H9 (cell line): ENCODE results near the gene CFI. TPM values are rescaled to one million over a fixed set of nuclear protein-coding genes. Genes with fewer than 3 reads are reported as not detected.
A peak's percentile ranks its signal among the peaks of the same experiment; 100 is the strongest.

ENCODE experiments used
- DNase-seq: peaks from one replicate; pipeline ENCODE4 v3.0.0-alpha.2; 2017
- H2AFZ ChIP-seq: one replicate; pipeline ENCODE4 v1.6.1; 2013; ENCODE audit warnings: mild to moderate bottlenecking, low read length, control low read depth, moderate library complexity
- H2AK5ac ChIP-seq: 2 replicates; pipeline ENCODE4 v1.6.1; 2013; ENCODE audit warnings: low read length, control low read depth, mixed read lengths; ENCODE audit not compliant: insufficient read length
- H2BK120ac ChIP-seq: one replicate; pipeline ENCODE4 v1.6.1; 2013; ENCODE audit warnings: low read depth, mild to moderate bottlenecking, low read length, control low read depth, inconsistent platforms; ENCODE audit not compliant: poor library complexity, severe bottlenecking
- H2BK12ac ChIP-seq: 2 replicates; pipeline ENCODE4 v1.6.1; 2013; ENCODE audit warnings: low read length, control low read depth, mixed read lengths, low read depth; ENCODE audit not compliant: insufficient read length
- H2BK15ac ChIP-seq: 2 replicates; pipeline ENCODE4 v1.6.1; 2013; ENCODE audit warnings: low read depth, low read length, control low read depth
- H2BK20ac ChIP-seq: one replicate; pipeline ENCODE4 v1.6.1; 2013; ENCODE audit warnings: low read depth, mild to moderate bottlenecking, low read length, control low read depth, inconsistent platforms; ENCODE audit not compliant: poor library complexity, severe bottlenecking
- H2BK5ac ChIP-seq: 2 replicates; pipeline ENCODE4 v1.6.1; 2013; ENCODE audit warnings: low read length, control low read depth, mixed read lengths; ENCODE audit not compliant: insufficient read length
- H3K14ac ChIP-seq: 2 replicates; pipeline ENCODE4 v1.6.1; 2013; ENCODE audit warnings: low read length, control low read depth; ENCODE audit not compliant: insufficient read depth
- H3K18ac ChIP-seq: 2 replicates; pipeline ENCODE4 v1.6.1; 2013; ENCODE audit warnings: low read depth, mild to moderate bottlenecking, mixed read lengths, low read length, control low read depth; ENCODE audit not compliant: insufficient read length
- H3K23ac ChIP-seq: 2 replicates; pipeline ENCODE4 v1.6.1; 2013; ENCODE audit warnings: low read length, control low read depth, mixed read lengths, low read depth; ENCODE audit not compliant: insufficient read length
- H3K23me2 ChIP-seq: 2 replicates; pipeline ENCODE4 v1.6.1; 2013; ENCODE audit warnings: low read depth, mild to moderate bottlenecking, mixed read lengths, low read length, control low read depth; ENCODE audit not compliant: insufficient read length, poor library complexity, severe bottlenecking
- H3K27ac ChIP-seq: 2 replicates; pipeline ENCODE4 v1.5.1; 2013; ENCODE audit warnings: low read length, control low read depth, mixed read lengths, low read depth; ENCODE audit not compliant: insufficient read length
- H3K27me3 ChIP-seq: 2 replicates; pipeline ENCODE4 v1.6.1; 2013; ENCODE audit warnings: low read length, control low read depth, inconsistent platforms; ENCODE audit not compliant: insufficient read depth
- H3K4ac ChIP-seq: 2 replicates; pipeline ENCODE4 v1.6.1; 2013; ENCODE audit warnings: low read depth, mild to moderate bottlenecking, control low read depth, inconsistent platforms, low read length, moderate library complexity
- H3K4me1 ChIP-seq: 2 replicates; pipeline ENCODE4 v1.6.1; 2013; ENCODE audit warnings: low read length, control low read depth, inconsistent platforms; ENCODE audit not compliant: insufficient read depth
- H3K4me2 ChIP-seq: 2 replicates; pipeline ENCODE4 v1.6.1; 2013; ENCODE audit warnings: low read length, control low read depth, mixed read lengths; ENCODE audit not compliant: insufficient read length, insufficient read depth
- H3K56ac ChIP-seq: 2 replicates; pipeline ENCODE4 v1.6.1; 2013; ENCODE audit warnings: low read depth, mild to moderate bottlenecking, mixed read lengths, low read length, control low read depth; ENCODE audit not compliant: insufficient read length
- H3K79me1 ChIP-seq: 2 replicates; pipeline ENCODE4 v1.6.1; 2013; ENCODE audit warnings: low read depth, mild to moderate bottlenecking, moderate library complexity, low read length, control low read depth, inconsistent platforms; ENCODE audit not compliant: insufficient read depth, poor library complexity, severe bottlenecking
- H3K79me2 ChIP-seq: 2 replicates; pipeline ENCODE4 v1.6.1; 2013; ENCODE audit warnings: low read length, control low read depth, inconsistent platforms; ENCODE audit not compliant: insufficient read depth
- H3K9ac ChIP-seq: 2 replicates; pipeline ENCODE4 v1.6.1; 2013; ENCODE audit warnings: low read length, control low read depth, mixed read lengths; ENCODE audit not compliant: insufficient read length; ENCODE audit errors: extremely low read depth
- H3K9me3 ChIP-seq: one replicate; pipeline ENCODE4 v1.6.1; 2013; ENCODE audit warnings: low read depth, low read length, inconsistent platforms; ENCODE audit not compliant: control insufficient read depth
- H3T11ph ChIP-seq: one replicate; pipeline ENCODE4 v1.6.1; 2013; ENCODE audit warnings: mild to moderate bottlenecking, low read length, control low read depth, inconsistent platforms
- H4K20me1 ChIP-seq: one replicate; pipeline ENCODE4 v1.6.1; 2013; ENCODE audit not compliant: control insufficient read depth, insufficient read length, insufficient read depth
- H4K5ac ChIP-seq: 2 replicates; pipeline ENCODE4 v1.6.1; 2013; ENCODE audit warnings: low read depth, mild to moderate bottlenecking, mixed read lengths, low read length, control low read depth; ENCODE audit not compliant: insufficient read length
- H4K8ac ChIP-seq: replicated peaks from 2 replicates; pipeline ENCODE4 v1.6.1; 2013; ENCODE audit warnings: low read length, control low read depth, mixed read lengths, low read depth; ENCODE audit not compliant: insufficient read length
- H4K91ac ChIP-seq: 2 replicates; pipeline ENCODE4 v1.6.1; 2013; ENCODE audit warnings: low read depth, mild to moderate bottlenecking, moderate library complexity, mixed read lengths, low read length, control low read depth; ENCODE audit not compliant: insufficient read length
- H3K27ac Mint-ChIP-seq, 3 experiments: 2 replicates in 2 of 3; 3 replicates in 1 of 3; pipeline ENCODE4 v1.8.0; 2020 to 2021; ENCODE audit warnings: mixed read lengths in 3 of 3, mild to moderate bottlenecking in 1 of 3, moderate library complexity in 1 of 3
- H3K27me3 Mint-ChIP-seq: 2 replicates; pipeline ENCODE4 v1.8.0; 2021; ENCODE audit warnings: low read depth, mild to moderate bottlenecking, moderate library complexity, mixed read lengths
- H3K36me3 Mint-ChIP-seq, 3 experiments: 2 replicates in 2 of 3; 3 replicates in 1 of 3; pipeline ENCODE4 v1.8.0; 2020 to 2021; ENCODE audit warnings: low read depth in 3 of 3, mixed read lengths in 3 of 3; ENCODE audit not compliant: insufficient read depth in 1 of 3
- H3K4me1 Mint-ChIP-seq, 2 experiments: 2 replicates each; pipeline ENCODE4 v1.8.0; 2020; ENCODE audit warnings: mixed read lengths in 2 of 2
- H3K4me3 Mint-ChIP-seq, 2 experiments: 2 replicates in 1 of 2; 3 replicates in 1 of 2; pipeline ENCODE4 v1.8.0; 2020 to 2021; ENCODE audit warnings: mild to moderate bottlenecking in 2 of 2, mixed read lengths in 2 of 2, moderate library complexity in 1 of 2
- H3K9me3 Mint-ChIP-seq, 2 experiments: 2 replicates in 1 of 2; 3 replicates in 1 of 2; pipeline ENCODE4 v1.8.0; 2020; ENCODE audit warnings: mild to moderate bottlenecking in 2 of 2, mixed read lengths in 2 of 2, moderate library complexity in 1 of 2
- CTCF ChIP-seq: fragments of 200-600 bp; sonication (generic); conservative IDR thresholded peaks from 3 replicates; pipeline ENCODE4 v1.8.0; 2021; ENCODE audit warnings: antibody characterized with exemption, mild to moderate bottlenecking
- WGBS: extraction: QIAGEN DNeasy Blood & Tissue Kit; methylation state at CpG from one replicate; pipeline ENCODE4 v1.1.7; 2013; ENCODE audit warnings: missing lambda C conversion rate, low lambda C conversion rate, mixed read lengths; ENCODE audit not compliant: insufficient read length; ENCODE audit errors: extremely low coverage; 5-methylcytosine and 5-hydroxymethylcytosine counted together
- total RNA-seq: library from RNA; stranded (reverse); gene quantifications from 2 replicates; pipeline ENCODE4 v1.2.1, GENCODE V29; 2021

The CFI gene
- total RNA-seq, 1 experiment from 2014 or later, result not detected

- Mint-ChIP-seq H3K36me3 (peaks cover under 1 to 11% (median 6%) of the 10 kb centered on the region in 3 experiments; a peak in 6 of 7 replicates), H3K4me3 (peak overlapping the region; percentile 81 to 88), H3K27me3 (no peaks in the 10 kb centered on the region), H3K9me3 (no peaks in the 10 kb centered on the region), H3K4me1 (peaks cover 12 to 14% of the 10 kb centered on the region in 2 experiments), H3K27ac (peak overlapping the region; percentile 94 to 97 (median 95))
- WGBS, result no CpG with 5 or more reads among the region's 21 CpGs
- H3K56ac ChIP-seq, result no peak overlapping the region
- no peak overlapping the region for H4K5ac ChIP-seq
- H2BK120ac ChIP-seq, result no peak overlapping the region
- no peak overlapping the region for H3K4ac ChIP-seq
- no peak for TF ChIP-seq CTCF
- no peak overlapping the region for H4K8ac ChIP-seq
- H3K23me2 ChIP-seq, result peaks cover 4% of the 10 kb centered on the region
- no peak overlapping the region for H2BK20ac ChIP-seq
- H3K9ac ChIP-seq, result peak overlapping the region; percentile 21
- H3T11ph ChIP-seq, result no peak overlapping the region
- H3K4me2 ChIP-seq, result peak overlapping the region; percentile 63
- no peak overlapping the region for H3K23ac ChIP-seq
- no peak overlapping the region for H2BK5ac ChIP-seq
- no peak overlapping the region for H4K91ac ChIP-seq
- H3K4me1 ChIP-seq, result no peaks in the 10 kb centered on the region
- H3K27me3 ChIP-seq, result no peaks in the 10 kb centered on the region
- no peak overlapping the region for H3K27ac ChIP-seq
- DNase-seq, result no peak
- no peaks in the 10 kb centered on the region for H3K79me1 ChIP-seq
- no peaks in the 10 kb centered on the region for H3K9me3 ChIP-seq
- no peak overlapping the region for H3K18ac ChIP-seq
- H2BK15ac ChIP-seq, result no peak overlapping the region
- no peak overlapping the region for H2AFZ ChIP-seq
- no peak overlapping the region for H2BK12ac ChIP-seq
- peaks cover 9% of the 10 kb centered on the region; the same call in 1 of the 2 replicates for H3K79me2 ChIP-seq
- H3K14ac ChIP-seq, result peak overlapping the region; percentile 9; the same call in 1 of the 2 replicates
- no peak overlapping the region for H2AK5ac ChIP-seq
- H4K20me1 ChIP-seq, result no peaks in the 10 kb centered on the region
These were observed 70.9 kb downstream of the CFI start for GRCh38 chr4:109730619-109731545.
